AG10803 (cell line): ENCODE results near the gene FTH1.
A peak's percentile ranks its signal among the peaks of the same experiment; 100 is the strongest.

Experiments used
- DNase-seq: peaks from one replicate; pipeline ENCODE4 v3.0.0; 2010; ENCODE audit warnings: low read depth
- H3K4me3 ChIP-seq: 2 replicates; pipeline ENCODE4 v1.5.1; 2011; ENCODE audit warnings: mild to moderate bottlenecking, low read length, control low read depth
- CTCF ChIP-seq: conservative IDR thresholded peaks from 2 replicates; pipeline ENCODE4 v1.5.1; 2011; ENCODE audit warnings: mild to moderate bottlenecking, low read length, control low read depth, inconsistent platforms

FTH1 gene

GRCh38 chr11:61976813-61977475 is 9.5 kb upstream of the FTH1 start:
- TF ChIP-seq CTCF: no peak
- DNase-seq: no peak
- no peak overlapping the region for H3K4me3 ChIP-seq

GRCh38 chr11:61976420-61976800 is 9.0 kb upstream of the FTH1 start:
- no peak overlapping the region for H3K4me3 ChIP-seq
- no peak for DNase-seq
- no peak for TF ChIP-seq CTCF

GRCh38 chr11:61975638-61976419 is 8.4 kb upstream of the FTH1 start:
- TF ChIP-seq CTCF: no peak
- peak; percentile 34 for DNase-seq
- H3K4me3 ChIP-seq: no peak overlapping the region

- DNase-seq: no peak
- no peak overlapping the region for H3K4me3 ChIP-seq
Observed at GRCh38 chr11:61974766-61975631, 7.6 kb upstream of the FTH1 start.

GRCh38 chr11:61973476-61974162 is 6.2 kb upstream of the FTH1 start:
- peak; percentile 29 for DNase-seq
- no peak for TF ChIP-seq CTCF

More at GRCh38 chr11:61974766-61975631, 7.6 kb upstream of the FTH1 start:
- no peak for TF ChIP-seq CTCF

GRCh38 chr11:61972672-61973475 is 5.4 kb upstream of the FTH1 start:
- no peak for TF ChIP-seq CTCF
- H3K4me3 ChIP-seq: no peak overlapping the region
- DNase-seq: peak; percentile 98

More at GRCh38 chr11:61973476-61974162, 6.2 kb upstream of the FTH1 start:
- H3K4me3 ChIP-seq: no peak overlapping the region
